ENCODE data around the gene SNTA1.
"Not testable (repeated sequence)": the region's sequence is repeated elsewhere in the genome, so short reads cannot be mapped to it uniquely, and the experiment has no call there.

Gene SNTA1

GRCh38 chr20:33443512-33444239 is at the start of gene SNTA1:
Gene SNTA1 (minus strand): TSS chr20:33443763. CDS start chr20:33443620, 143 bp downstream.
- peak; percentile 85 to 91 for DNase-seq

- DNase-seq: peak in 1 of 2 experiments; percentile 24
Observed at GRCh38 chr20:33490934-33491656, 47.5 kb upstream of the SNTA1 start.

GRCh38 chr20:33490023-33490933 is 46.7 kb upstream of the SNTA1 start, which contains the start of gene CBFA2T2:
Gene CBFA2T2 (plus strand): TSS chr20:33490096. CDS start chr20:33490268, 172 bp downstream.
- peak in 1 of 2 experiments; percentile 59 for DNase-seq

- DNase-seq: peak; percentile 95 to 96
Observed at GRCh38 chr20:33489495-33490022, 46.0 kb upstream of the SNTA1 start.

- not testable (repeated sequence) for DNase-seq
Observed at GRCh38 chr20:33488661-33489494, 45.3 kb upstream of the SNTA1 start.

GRCh38 chr20:33488201-33488600 is 44.6 kb upstream of the SNTA1 start:
- no peak for DNase-seq

GRCh38 chr20:33483186-33483585 is 39.6 kb upstream of the SNTA1 start:
- not testable (repeated sequence) for DNase-seq

GRCh38 chr20:33482581-33482980 is 39.0 kb upstream of the SNTA1 start:
- peak; percentile 71 to 91 for DNase-seq

- no peak for DNase-seq
Observed at GRCh38 chr20:33481431-33481941, 37.9 kb upstream of the SNTA1 start.

- no peak for DNase-seq
Observed at GRCh38 chr20:33480048-33480447, 36.5 kb upstream of the SNTA1 start.

GRCh38 chr20:33477386-33478234 is 34.0 kb upstream of the SNTA1 start:
- DNase-seq: peak in 1 of 2 experiments; percentile 20

GRCh38 chr20:33475381-33476152 is 32.0 kb upstream of the SNTA1 start:
- DNase-seq: peak; percentile 65 to 81

GRCh38 chr20:33474963-33475362 is 31.4 kb upstream of the SNTA1 start:
- DNase-seq: peak in 1 of 2 experiments; percentile 59

- peak; percentile 43 to 59 for DNase-seq
Observed at GRCh38 chr20:33474097-33474873, 30.7 kb upstream of the SNTA1 start.

- peak; percentile 62 to 69 for DNase-seq
Observed at GRCh38 chr20:33472868-33473435, 29.4 kb upstream of the SNTA1 start.

GRCh38 chr20:33470866-33471265 is 27.3 kb upstream of the SNTA1 start:
- no peak for DNase-seq

- no peak for DNase-seq
Observed at GRCh38 chr20:33470457-33470856, 26.9 kb upstream of the SNTA1 start.

- no peak for DNase-seq
Observed at GRCh38 chr20:33466303-33466646, 22.7 kb upstream of the SNTA1 start.

Data from NCI-H524 (cell line).